Uterus (tissue), 2 donors: Measurements from ENCODE around the gene HPS3.

Experiments
- POLR2A ChIP-seq, 2 donors: fragments of 450-650 bp; IDR thresholded peaks; one replicate each; pipeline ENCODE4 v1.6.1; 2016; ENCODE audit warnings: antibody characterized with exemption in 2 of 2, mild to moderate bottlenecking in 1 of 2, moderate library complexity in 1 of 2
- TF ChIP-seq, protein P1 (sequence below), 4 experiments: fragments of 200-600 bp in 2 of 4; fragments of 450-650 bp in 2 of 4; sonication (generic) in 2 of 4; IDR thresholded peaks; one replicate each; pipeline ENCODE4 v1.5.1; 2016 to 2019; ENCODE audit warnings: antibody characterized with exemption in 4 of 4, mild to moderate bottlenecking in 2 of 4, moderate library complexity in 1 of 4

DNA sequence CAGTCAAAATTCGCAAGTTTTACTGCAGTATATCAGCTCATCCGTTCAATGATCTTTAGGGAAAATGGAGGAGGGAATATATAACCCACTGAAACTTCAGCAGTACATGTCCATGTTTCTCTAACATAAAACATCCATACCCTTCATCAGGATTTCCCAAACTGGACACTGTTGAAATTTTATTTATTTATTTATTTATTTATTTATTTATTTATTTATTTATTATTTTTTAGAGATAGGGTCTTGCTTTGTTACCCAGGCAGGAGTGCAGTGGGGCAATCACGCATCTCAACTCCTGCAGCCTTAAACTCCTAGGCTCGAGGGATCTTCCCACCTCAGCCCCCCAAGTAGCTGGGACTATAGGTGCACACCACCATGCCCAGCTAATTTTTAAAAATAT is 28.3 kb upstream of the HPS3 start:
- TF ChIP-seq, protein P1, sequence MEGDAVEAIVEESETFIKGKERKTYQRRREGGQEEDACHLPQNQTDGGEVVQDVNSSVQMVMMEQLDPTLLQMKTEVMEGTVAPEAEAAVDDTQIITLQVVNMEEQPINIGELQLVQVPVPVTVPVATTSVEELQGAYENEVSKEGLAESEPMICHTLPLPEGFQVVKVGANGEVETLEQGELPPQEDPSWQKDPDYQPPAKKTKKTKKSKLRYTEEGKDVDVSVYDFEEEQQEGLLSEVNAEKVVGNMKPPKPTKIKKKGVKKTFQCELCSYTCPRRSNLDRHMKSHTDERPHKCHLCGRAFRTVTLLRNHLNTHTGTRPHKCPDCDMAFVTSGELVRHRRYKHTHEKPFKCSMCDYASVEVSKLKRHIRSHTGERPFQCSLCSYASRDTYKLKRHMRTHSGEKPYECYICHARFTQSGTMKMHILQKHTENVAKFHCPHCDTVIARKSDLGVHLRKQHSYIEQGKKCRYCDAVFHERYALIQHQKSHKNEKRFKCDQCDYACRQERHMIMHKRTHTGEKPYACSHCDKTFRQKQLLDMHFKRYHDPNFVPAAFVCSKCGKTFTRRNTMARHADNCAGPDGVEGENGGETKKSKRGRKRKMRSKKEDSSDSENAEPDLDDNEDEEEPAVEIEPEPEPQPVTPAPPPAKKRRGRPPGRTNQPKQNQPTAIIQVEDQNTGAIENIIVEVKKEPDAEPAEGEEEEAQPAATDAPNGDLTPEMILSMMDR (IDR thresholded peaks at IDR 0.05), result no peak
- TF ChIP-seq POLR2A (IDR thresholded peaks at IDR 0.05), result no peak
